NCI-H2227 treated with DMSO at 0.1 percent for 48 hours (cell line): ENCODE data around the gene KRT8.
"Not testable (repeated sequence)": the region's sequence is repeated elsewhere in the genome, so short reads cannot be mapped to it uniquely, and the experiment has no call there.

Source experiments
- DNase-seq: peaks from one replicate; lab custom pipeline; 2025; lab: John Stamatoyannopoulos, UW

The KRT8 gene

DNA sequence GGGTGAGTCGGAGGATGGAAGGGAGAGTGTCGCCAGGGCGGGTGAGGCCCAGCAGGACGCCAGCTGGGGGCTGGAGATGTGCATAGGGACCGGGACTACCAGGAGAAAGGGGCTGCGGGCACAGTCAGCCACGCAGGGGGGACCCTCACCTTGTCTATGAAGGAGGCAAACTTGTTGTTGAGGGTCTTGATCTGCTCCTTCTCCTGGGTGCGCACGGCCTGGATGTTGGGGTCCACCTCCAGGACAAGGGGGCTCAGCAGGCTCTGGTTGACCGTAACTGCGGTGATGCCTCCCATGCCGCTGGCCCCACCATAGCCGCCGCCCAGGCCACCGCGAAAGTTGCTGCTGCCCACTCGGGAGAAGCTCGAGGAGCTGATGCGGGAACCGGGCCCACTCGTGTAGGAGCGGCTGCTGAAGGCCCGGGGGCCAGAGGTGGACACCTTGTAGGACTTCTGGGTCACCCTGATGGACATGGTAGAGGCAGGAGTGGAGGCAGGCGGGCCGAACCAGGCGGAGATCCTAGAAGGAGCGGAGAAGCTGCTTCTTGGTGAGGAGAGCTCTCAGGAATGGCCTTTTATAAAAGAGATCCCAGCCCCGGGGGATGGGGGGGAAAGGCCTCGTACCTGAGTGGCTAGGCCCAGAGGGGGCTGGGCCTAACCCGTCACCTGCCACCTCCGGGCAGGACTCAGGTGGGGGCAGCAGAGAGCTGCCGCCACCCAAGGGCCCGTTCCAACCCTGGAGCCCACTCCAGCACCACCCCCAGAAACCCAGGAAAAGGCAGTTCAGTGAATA lies at the start of gene KRT8:
Gene KRT8 (minus strand): TSS at position 568 of the 792 bp plus-strand sequence. CDS start 95 bp downstream, at position 473.
- DNase-seq, result not testable (repeated sequence)

DNA sequence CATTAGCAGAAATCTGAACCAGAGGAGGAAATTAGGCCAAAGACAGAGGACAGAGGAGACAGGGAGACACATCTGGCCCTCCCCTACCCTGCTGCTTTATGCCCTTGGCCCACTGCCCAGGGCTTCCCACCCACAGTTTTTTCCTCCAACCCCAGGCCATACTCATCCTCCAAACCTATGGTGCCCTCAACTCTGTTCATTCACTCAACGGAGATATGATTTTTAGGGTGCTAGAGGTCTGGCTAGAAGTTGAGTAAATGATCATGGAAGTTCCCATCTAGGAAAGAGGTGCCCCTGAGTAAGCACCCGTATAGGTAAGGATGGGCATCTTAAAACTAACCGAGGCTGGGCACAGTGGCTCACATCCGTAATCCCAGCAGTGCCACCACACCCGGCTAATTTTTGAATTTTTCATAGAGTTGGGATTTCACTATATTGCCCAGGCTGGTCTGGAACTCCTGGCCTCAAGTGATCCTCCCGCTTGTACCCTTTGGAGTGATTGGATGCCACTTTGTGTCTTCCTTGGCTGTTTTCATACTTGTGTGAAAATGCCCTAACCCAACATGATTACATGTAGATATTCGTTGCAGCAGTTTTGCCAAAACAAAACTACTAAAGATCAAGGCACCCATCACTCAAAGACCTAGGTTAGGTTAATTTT lies 48.4 kb upstream of the KRT8 start:
- DNase-seq, result no peak

DNA sequence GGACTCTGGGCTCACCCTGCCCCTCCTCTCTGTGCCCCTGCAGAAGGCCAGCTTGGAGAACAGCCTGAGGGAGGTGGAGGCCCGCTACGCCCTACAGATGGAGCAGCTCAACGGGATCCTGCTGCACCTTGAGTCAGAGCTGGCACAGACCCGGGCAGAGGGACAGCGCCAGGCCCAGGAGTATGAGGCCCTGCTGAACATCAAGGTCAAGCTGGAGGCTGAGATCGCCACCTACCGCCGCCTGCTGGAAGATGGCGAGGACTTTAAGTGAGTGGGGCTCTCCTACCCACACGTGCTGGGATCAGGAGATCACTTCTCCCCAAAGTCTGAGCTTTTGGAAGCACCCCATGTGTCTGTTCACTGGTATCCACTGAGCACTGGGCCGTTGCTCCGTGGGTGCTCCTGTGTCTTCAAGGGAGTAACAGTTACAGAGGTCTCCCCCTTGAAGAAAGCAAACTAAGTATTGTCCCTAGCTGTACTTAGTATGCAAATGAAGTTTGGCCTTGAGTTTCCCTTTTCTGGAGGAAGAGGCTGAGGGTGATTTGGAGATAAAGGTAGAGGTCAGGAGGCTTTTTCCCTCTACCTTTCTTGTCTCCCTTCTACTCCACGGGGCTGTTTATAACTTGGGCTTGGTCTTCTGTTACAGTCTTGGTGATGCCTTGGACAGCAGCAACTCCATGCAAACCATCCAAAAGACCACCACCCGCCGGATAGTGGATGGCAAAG lies 47.4 kb upstream of the KRT8 start:
- DNase-seq, result no peak

DNA sequence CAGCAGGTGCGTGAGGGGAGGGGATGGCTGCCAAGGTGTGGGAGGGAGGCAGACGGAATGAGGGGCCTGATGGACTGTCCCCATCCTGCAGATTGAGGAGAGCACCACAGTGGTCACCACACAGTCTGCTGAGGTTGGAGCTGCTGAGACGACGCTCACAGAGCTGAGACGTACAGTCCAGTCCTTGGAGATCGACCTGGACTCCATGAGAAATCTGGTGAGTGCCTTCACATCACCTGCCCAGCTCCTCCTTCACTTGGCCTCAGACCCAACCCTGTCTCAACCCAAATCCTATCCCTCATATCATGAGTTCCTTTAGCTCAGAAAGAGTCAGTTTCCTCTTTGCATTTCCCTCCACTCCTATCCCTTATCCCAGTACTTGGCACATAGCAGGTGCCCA lies 46.8 kb upstream of the KRT8 start:
- no peak for DNase-seq

DNA sequence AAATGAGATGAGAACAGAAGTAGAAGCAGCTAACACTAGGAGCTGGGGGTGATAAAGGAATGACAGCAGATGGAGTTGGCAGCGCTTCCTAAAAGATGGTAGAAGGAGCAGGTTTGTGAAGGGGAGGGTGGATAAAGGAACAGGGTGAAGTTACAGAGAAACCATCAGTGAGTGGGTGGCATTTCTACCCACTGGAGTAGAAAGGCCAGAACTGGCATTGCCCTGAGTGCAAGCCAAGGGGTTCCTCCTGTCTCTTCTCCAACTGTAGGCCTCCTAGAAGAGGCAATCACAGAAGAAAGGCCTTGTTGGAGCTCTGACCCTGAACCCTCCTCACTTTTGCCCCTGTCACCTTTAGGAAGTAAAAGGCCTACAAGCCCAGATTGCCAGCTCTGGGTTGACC lies 46.2 kb upstream of the KRT8 start:
- DNase-seq, result no peak

DNA sequence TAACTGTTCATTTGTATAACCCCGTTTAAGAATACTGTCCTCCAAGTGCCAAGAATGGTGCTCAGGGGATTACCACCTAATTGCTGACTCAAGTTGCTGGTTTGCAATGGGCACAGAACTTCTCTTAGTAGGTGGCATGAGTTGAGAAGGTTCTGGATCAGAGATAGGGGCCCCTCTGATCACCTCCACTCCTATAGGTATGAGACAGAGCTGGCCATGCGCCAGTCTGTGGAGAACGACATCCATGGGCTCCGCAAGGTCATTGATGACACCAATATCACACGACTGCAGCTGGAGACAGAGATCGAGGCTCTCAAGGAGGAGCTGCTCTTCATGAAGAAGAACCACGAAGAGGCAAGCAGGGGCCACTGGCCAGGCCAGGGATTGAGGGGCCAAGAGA lies 45.7 kb upstream of the KRT8 start:
- no peak for DNase-seq

DNA sequence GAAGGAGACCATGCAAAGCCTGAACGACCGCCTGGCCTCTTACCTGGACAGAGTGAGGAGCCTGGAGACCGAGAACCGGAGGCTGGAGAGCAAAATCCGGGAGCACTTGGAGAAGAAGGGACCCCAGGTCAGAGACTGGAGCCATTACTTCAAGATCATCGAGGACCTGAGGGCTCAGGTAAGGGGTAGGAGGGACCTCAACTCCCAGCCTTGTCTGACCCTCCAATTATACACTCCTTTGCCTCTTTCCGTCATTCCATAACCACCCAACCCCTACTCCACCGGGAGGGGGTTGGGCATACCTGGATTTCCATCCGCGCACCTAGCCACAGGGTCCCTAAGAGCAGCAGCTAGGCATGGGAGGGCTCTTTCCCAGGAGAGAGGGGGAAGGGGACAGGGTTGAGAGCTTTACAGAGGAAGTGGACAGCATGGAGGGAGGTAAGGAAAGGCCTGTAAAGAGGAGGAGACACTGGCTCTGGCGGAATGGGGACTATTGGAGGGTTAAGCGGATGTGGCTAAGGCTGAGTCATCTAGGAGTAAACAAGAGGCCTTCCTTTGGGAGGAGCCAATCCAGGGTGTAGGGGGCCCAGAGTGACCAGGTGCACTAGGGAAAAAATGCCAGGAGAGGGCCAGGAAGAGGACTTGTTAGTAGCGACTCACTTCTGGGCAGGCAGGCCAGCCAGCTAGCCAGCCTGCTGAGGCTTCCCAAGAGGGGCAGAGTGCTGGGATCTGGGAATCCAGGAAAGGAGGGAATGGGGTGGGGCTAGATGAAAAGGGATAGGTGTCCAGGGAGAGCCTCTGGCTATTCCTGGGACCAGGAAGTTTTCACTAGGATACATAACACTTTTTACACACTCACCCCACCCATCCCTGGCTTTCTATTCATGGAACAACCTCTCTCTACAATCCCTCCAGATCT lies 44.8 kb upstream of the KRT8 start:
- peak; percentile 14 for DNase-seq

DNA sequence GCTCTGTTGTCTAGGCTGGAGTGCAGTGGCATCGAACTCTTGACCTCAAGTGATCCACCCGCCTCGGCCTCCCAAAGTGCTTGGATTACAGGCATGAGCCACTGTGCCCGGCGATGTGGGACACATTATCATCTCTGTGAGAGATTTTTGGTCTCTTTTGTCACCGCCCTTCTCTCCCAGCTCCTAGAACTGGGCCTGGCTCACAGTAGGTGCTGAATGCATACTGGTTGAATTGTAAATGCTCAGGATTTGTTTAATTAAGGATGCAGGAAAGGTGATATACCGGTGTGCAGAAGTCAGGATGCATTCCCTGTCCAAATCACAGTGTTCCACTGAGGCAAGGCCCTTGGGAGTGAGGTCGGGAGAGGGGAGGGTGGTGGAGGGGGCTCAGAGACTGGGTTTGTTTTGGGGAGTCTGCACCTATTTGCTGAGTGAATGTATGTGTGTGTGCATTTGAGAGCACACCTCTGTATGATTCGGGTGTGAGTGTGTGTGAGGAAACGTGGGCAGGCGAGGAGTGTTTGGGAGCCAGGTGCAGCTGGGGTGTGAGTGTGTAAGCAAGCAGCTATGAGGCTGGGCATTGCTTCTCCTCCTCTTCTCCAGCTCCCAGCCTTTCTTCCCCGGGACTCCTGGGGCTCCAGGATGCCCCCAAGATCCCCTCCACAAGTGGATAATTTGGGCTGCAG lies 43.0 kb upstream of the KRT8 start:
- no peak for DNase-seq

DNA sequence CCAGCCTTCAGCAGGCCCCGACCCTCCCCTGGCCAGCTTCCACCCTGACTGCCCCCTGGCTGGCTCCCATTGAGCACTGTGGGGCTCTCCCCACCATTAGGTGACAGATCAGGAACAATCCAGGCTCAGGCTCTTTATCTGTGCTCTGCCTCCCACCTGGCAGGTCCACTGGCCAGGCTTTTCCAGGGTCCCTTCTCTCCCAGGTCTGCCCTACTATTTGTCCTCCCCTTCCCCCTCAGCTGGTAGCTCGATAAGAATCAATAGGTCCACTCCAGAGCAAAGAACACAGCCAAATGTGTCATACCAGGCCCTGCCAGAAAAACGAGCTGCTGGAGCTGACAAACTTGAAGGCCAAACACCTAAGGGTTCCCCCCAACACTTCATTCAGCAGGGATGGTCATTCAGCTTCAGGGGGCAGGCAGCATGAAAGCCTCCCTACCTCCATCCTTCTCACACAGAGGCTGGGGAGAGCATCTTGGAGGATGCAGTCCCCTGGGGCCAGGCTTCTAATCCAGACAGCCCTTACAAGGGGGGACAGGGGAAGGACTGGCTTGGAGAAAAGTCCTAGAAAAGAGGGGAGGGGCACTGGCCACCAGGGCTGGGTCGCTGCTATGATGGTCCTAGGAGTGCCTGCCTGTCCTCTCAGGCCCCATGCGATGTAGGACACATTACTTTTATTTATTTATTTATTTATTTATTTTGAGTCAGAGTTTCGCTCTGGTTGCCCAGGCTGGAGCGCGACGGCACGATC lies 42.1 kb upstream of the KRT8 start:
- no peak for DNase-seq

DNA sequence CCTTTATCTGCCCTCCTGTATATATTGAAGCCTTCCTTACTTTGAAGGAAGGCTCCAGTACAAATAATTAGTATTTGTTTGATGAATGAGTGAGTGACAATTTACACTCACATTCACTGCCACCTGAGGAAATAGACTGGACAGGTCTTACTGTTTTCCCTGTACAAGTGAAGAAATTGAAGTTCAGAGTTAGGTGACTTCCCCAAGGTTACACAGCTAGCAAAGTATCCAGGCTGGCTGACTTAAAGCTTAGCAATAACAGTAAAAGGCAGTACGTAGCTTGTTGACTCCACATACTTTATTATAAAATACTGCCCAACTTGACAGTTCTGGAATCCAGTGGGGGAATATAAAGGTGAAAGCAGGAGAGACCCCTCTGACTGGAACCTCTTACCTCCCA lies 41.5 kb upstream of the KRT8 start:
- DNase-seq, result no peak

DNA sequence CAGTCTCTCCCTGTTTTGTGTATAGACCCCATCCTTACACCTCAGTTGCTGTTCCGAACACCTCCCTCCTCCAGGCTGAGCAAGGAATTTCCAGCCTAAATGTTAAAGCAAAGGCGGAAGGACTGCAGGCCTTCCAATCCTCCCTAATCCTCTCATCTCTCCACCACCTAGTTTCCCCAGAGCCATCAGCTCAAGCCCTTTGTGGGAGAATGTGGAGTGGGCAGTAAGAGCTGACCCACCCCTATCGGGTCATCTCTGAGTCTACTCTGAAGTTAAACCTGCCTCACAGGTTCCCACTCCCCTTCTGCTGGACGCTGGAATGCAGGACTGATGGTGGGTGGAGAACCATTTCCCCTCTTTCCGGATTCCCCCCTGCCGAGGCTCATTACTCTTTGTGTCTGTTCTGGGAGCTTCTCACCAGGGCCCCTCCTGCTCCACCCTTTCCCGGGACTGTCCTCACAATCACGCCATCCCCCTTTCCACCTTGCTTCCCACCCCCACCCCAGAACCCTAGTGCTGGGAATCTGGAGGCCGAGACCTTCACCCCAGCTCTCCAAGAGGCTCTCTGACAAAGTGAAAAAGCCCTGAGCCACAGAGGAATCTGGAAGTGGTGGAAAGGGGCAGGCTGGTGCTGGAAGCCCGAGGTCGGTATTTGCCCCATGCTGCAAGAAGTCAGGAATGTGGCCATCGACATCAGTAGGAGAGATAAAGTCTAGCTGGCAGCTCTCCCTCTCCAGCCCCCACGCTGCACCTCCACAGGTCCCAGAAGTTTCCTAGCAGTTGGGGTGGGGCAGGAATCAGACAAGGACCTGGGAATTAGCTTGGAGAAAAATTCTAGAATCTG lies 40.7 kb upstream of the KRT8 start:
- no peak for DNase-seq

DNA sequence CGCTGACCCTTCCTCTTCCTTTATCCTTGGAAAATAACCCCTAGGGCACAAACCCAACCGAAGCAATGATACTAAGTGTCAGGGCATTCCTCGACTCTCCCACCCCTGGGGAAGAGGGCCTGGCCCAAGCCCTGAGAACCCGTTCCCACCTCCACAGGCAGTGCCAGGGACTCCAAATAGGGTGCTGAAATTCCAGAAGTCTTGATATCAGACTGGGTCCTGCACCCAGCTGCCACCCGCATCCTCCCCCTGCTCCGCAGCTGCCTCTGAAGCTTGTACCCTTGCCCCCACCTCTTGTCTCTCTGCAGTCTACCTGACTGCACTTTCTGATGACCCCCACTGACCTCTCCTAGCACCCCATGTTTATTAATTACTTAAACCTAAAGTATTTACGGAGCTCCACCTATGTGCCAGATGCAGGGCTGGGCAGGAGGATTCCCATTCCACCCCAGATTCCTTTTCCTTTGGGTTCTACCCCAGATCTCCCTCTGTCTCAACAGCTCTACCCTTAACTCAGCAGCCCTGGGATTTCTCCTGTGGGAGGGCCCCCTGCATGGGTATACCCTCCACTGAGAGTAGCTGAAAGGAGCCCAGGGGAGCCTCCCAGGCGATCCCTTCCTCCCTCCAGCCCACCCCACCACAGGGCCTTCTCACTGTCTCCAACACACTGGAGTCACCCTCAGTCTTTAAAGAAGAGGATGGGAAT lies 40.0 kb upstream of the KRT8 start:
- DNase-seq, result no peak

DNA sequence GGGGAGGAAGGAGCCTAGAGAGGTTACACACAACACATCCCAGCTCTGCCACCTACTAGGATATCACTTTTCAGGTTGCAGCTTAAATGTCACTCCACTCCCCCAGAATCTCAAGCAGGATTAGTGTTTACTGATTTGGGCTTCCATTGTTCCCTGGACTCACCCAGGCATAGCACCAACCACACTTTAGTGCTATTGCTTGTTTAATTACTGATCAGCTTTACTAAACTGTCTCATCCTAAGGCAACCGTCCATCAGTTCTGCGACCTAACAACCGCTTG lies 38.0 kb upstream of the KRT8 start:
- DNase-seq, result no peak

DNA sequence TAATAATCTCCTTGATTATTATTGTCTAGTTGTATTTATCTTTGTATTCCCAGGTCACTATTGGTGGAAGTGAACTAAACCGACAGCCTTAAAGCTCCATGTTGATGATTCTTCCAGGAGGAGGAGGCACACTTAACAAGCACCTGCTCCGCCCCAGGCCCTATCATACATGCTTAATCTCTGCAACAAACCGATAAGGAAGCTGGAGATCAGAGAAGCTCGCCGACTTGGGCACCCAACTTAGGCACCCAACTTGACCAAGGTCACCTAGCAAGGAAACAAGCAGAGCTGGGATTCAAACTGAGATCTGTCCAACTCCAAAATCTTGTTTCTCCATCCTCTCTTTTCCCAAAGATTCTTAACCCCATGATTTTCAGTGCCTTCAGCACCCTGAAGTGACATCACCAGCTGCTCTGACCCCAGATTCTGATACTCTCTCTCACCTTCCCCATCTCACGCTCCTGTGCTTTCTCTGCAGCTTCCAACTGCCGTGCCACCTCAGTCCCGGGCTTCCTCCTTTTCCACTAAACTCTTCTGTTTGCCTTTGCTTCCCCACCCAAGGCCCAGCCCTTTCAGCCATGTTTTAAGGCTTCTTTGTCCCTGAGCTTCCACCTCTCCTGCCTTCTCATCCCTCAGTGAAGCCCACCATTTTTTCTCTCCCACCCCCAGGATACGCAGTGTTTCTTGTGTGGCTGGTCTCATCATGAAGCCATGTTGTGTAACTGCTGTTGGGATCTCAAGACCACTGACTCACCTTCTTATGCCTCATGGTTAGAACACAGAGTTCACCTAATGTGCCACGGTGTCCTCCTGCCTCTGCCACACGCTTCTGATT lies 37.4 kb upstream of the KRT8 start:
- DNase-seq, result no peak

DNA sequence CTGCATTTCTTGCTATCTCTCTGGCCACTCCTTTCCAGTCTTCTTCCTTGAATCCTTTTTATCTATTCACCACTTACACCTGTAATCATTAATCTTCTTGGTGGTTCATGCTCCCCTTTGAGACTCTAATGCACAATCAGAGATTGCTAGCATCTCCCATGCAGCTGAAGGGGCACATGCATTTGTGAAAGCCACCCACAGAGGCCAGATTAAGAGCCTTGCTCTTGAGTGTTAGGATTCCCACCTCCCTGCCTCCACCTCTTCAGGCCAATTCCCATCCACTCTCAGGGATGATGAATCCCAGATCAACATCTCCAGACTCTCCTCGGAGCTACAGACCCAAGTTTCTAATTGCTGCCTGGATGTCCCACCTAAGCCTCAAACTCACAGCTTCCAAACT lies 24.7 kb upstream of the KRT8 start:
- DNase-seq, result no peak

DNA sequence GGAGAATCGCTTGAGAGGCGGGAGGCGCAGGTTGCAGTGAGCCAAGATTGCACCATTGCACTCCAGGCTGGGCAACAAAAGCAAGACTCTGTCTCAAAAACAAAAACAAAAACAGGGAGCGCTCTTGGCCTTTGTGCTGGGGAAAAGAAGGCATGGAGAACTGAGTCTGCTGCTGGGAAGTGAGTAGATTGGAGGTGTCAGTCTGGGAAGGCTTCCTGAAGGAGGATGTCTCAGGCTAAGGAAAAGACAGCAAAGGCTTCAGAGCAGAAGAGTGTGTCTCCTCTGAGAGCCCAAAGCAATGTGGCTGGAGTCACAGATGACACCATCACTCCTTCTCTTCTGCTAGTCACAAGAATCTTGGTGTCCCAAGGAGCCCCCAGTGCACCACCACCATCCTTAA lies 23.1 kb upstream of the KRT8 start:
- DNase-seq, result no peak

DNA sequence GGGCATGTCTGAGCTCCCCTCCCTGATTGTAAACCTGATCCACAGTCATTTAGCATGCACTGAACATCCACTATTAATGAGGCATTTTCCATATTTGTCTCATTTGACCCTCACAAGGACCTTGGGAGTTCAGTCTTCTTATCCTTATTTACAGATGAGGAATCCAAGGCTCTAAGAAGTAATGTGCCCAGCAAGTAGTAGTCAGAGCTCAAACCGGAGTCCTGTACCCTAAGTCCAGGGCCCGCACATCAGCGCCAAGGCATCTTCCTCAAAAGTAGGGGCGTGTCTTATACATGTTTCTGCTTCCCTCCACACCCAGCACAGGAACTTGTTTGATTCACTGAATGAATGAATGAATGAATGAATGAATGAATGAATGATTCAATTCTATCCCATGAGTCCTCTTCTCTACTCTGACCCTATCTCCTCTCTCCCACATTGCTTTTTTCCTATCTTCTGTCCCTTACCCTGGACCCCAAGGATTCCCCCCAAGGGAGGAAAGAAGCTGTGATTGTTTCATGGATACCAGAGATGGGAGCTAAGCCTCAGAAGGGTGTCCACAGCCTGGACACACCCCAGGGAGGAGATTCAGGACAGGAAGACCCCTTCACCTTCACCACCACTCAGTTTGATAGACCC lies 21.8 kb upstream of the KRT8 start:
- no peak for DNase-seq
